HCT116 (cell line): ENCODE measurements around the gene PCMT1. TPM values are rescaled to one million over a fixed set of nuclear protein-coding genes. Genes with fewer than 3 reads are reported as not detected.

Experiments
- ATAC-seq: fragments of 200-7000 bp; cut with Tn5 transposase; 2 replicates; pipeline ENCODE4 v1.9.1; 2020; ENCODE audit warnings: mild to moderate bottlenecking, moderate library complexity
- BruUV-seq: library from RNA; stranded (reverse); fragments of 400-500 nt; replicated peaks from 2 replicates; lab custom pipeline; 2021; lab: Mats Ljungman, UMichigan
- CTCF ChIA-PET: fragments of 300-600 bp; sonication (Branson Sonifier 250); formaldehyde crosslinking; loops from one replicate; lab custom pipeline; 2021; ENCODE audit warnings: antibody characterized with exemption; lab: Charles Lee
- POLR2A ChIA-PET: fragments of 300-600, 350-600 bp; sonication (Branson Sonifier 250); formaldehyde crosslinking; loops from one replicate; lab custom pipeline; 2021; ENCODE audit warnings: antibody characterized with exemption; lab: Charles Lee
- RAD21 ChIA-PET, 2 experiments: fragments of 300-600 bp; sonication (Branson Sonifier 250); formaldehyde crosslinking; loops; one replicate each; lab custom pipeline; 2023; ENCODE audit warnings: low total read pairs in 2 of 2; ENCODE audit not compliant: uncharacterized antibody in 2 of 2, unreplicated experiment in 2 of 2, low non-redundant PET in 1 of 2; lab: Charles Lee
- DNase-seq: peaks from one replicate; pipeline ENCODE4 v3.0.0-alpha.2; 2010; ENCODE audit warnings: low read depth, low spot score
- H2AFZ ChIP-seq: fragments of 200-600 bp; shearing (Covaris generic), sonication (generic); 2 replicates; pipeline ENCODE4 v1.6.1; 2017; ENCODE audit warnings: low read depth, mixed run types, mixed read lengths, antibody characterized with exemption, low read length; ENCODE audit not compliant: poor library complexity, severe bottlenecking
- H3K27ac ChIP-seq: 2 replicates; pipeline ENCODE4 v1.5.1; 2012; ENCODE audit warnings: low read depth, low read length
- H3K27me3 ChIP-seq: fragments of 200-600 bp; sonication (generic); 2 replicates; pipeline ENCODE4 v1.6.1; 2016; ENCODE audit warnings: mixed run types, low read length, mixed read lengths; ENCODE audit not compliant: insufficient read depth
- H3K36me3 ChIP-seq, 2 experiments: fragments of 200-500 bp in 1 of 2; fragments of 200-600 bp in 1 of 2; sonication (Bioruptor generic) in 1 of 2; sonication (generic) in 1 of 2; 2 replicates each; pipeline versions ENCODE4 v1.5.1 to v1.6.1; 2014 to 2016; ENCODE audit warnings: low read length in 2 of 2, inconsistent platforms in 1 of 2, mixed read lengths in 1 of 2, mixed run types in 1 of 2; ENCODE audit not compliant: insufficient read depth in 2 of 2, control insufficient read depth in 1 of 2
- H3K4me1 ChIP-seq, 2 experiments: fragments of 200-600 bp in 1 of 2; sonication (generic) in 1 of 2; 2 replicates each; pipeline versions ENCODE4 v1.5.1 to v1.6.1; 2012 to 2017; ENCODE audit warnings: low read length in 2 of 2, inconsistent platforms in 1 of 2, mild to moderate bottlenecking in 1 of 2, mixed read lengths in 1 of 2, mixed run types in 1 of 2, moderate library complexity in 1 of 2; ENCODE audit not compliant: insufficient read depth in 2 of 2, control insufficient read depth in 1 of 2
- H3K4me2 ChIP-seq: fragments of 200-600 bp; sonication (generic); 2 replicates; pipeline ENCODE4 v1.6.1; 2017; ENCODE audit warnings: mixed run types, low read length, mixed read lengths
- H3K4me3 ChIP-seq, 2 experiments: fragments of 200-600 bp in 1 of 2; sonication (generic) in 1 of 2; replicated peaks in 1 of 2; 2 replicates each; pipeline ENCODE4 v1.5.1; 2011 to 2016; ENCODE audit warnings: low read length in 2 of 2, control low read depth in 1 of 2, low read depth in 1 of 2, mild to moderate bottlenecking in 1 of 2, mixed read lengths in 1 of 2, mixed run types in 1 of 2
- H3K79me2 ChIP-seq: fragments of 200-600 bp; sonication (generic); 2 replicates; pipeline ENCODE4 v1.6.1; 2017; ENCODE audit warnings: mild to moderate bottlenecking, mixed run types, low read length, moderate library complexity, mixed read lengths; ENCODE audit not compliant: insufficient read depth
- H3K9ac ChIP-seq: fragments of 200-600 bp; sonication (generic); 2 replicates; pipeline ENCODE4 v1.6.1; 2016; ENCODE audit warnings: low read length, mixed read lengths
- H3K9me2 ChIP-seq: fragments of 200-600 bp; sonication (generic), shearing (Covaris generic); 2 replicates; pipeline ENCODE4 v1.6.1; 2017; ENCODE audit warnings: mixed run types, mild to moderate bottlenecking, moderate library complexity; ENCODE audit not compliant: insufficient read depth
- H3K9me3 ChIP-seq, 2 experiments: fragments of 200-500 bp in 1 of 2; fragments of 200-600 bp in 1 of 2; sonication (Bioruptor generic) in 1 of 2; sonication (generic) in 1 of 2; 2 replicates each; pipeline ENCODE4 v1.6.1; 2014 to 2017; ENCODE audit warnings: low read length in 2 of 2, mixed read lengths in 2 of 2, inconsistent platforms in 1 of 2, low read depth in 1 of 2, mild to moderate bottlenecking in 1 of 2, mixed run types in 1 of 2, moderate library complexity in 1 of 2; ENCODE audit not compliant: control insufficient read depth in 1 of 2, insufficient read depth in 1 of 2
- H4K20me1 ChIP-seq: fragments of 200-600 bp; sonication (generic), shearing (Covaris generic); 2 replicates; pipeline ENCODE4 v1.6.1; 2017; ENCODE audit warnings: mixed run types, mild to moderate bottlenecking, moderate library complexity; ENCODE audit not compliant: insufficient read depth
- CBX3 ChIP-seq: IDR thresholded peaks from 2 replicates; pipeline ENCODE4 v1.6.1; 2012; ENCODE audit warnings: low read depth
- CEBPB ChIP-seq: IDR thresholded peaks from 2 replicates; pipeline ENCODE4 v1.6.1; 2012; ENCODE audit warnings: low read depth
- EGR1 ChIP-seq: IDR thresholded peaks from 2 replicates; pipeline ENCODE4 v1.6.1; 2012; ENCODE audit warnings: low read depth
- EZH2phosphoT487 ChIP-seq: fragments of 200-600 bp; IDR thresholded peaks from 2 replicates; pipeline ENCODE4 v1.6.1; 2018; ENCODE audit warnings: antibody characterized with exemption, borderline replicate concordance
- JUND ChIP-seq: IDR thresholded peaks from 2 replicates; pipeline ENCODE4 v1.6.1; 2012
- MAX ChIP-seq: IDR thresholded peaks from 2 replicates; pipeline ENCODE4 v1.6.1; 2012
- POLR2A ChIP-seq: IDR thresholded peaks from 2 replicates; pipeline ENCODE4 v1.7.0; 2011; ENCODE audit warnings: borderline replicate concordance; ENCODE audit not compliant: insufficient read depth, insufficient read length; ENCODE audit errors: extremely low read depth
- RAD21 ChIP-seq: IDR thresholded peaks from 2 replicates; pipeline ENCODE4 v1.6.1; 2012; ENCODE audit warnings: low read depth, mild to moderate bottlenecking
- SIN3A ChIP-seq: IDR thresholded peaks from 2 replicates; pipeline ENCODE4 v1.6.1; 2012; ENCODE audit warnings: low read depth
- ZFX ChIP-seq: fragments of 450-650 bp; IDR thresholded peaks from 2 replicates; pipeline ENCODE4 v1.6.1; 2017
- intact Hi-C: fragments of 100-400 bp; cut with micrococcal nuclease; formaldehyde crosslinking; loops from 2 replicates; pipeline ENCODE4 v1.10.0; 2022
- total RNA-seq: library from RNA; stranded (reverse); gene quantifications from one replicate; pipeline ENCODE4 v1.2.1, GENCODE V29; 2021; ENCODE audit not compliant: unreplicated experiment
- TF ChIP-seq, protein P1 (sequence below): IDR thresholded peaks from 2 replicates; pipeline ENCODE4 v1.6.1; 2012; ENCODE audit warnings: low read depth
- TF ChIP-seq, protein P2 (sequence below), 3 experiments: fragments of 200-600 bp in 1 of 3; sonication (generic) in 1 of 3; IDR thresholded peaks in 2 of 3; conservative IDR thresholded peaks in 1 of 3; 2 replicates each; pipeline ENCODE4 v1.5.1; 2012 to 2017; ENCODE audit warnings: low read depth in 2 of 3, low read length in 2 of 3, antibody characterized with exemption in 1 of 3, borderline replicate concordance in 1 of 3, control low read depth in 1 of 3, mild to moderate bottlenecking in 1 of 3, mixed read lengths in 1 of 3, mixed run types in 1 of 3, moderate library complexity in 1 of 3; ENCODE audit not compliant: insufficient read depth in 1 of 3

PCMT1 gene
- total RNA-seq, 1 experiment from 2014 or later: 86.9 TPM

- H2AFZ ChIP-seq: no peak overlapping the region
- no peak overlapping the region for H3K4me3 ChIP-seq
- POLR2A ChIA-PET: no interaction called here
- no peaks in the 10 kb centered on the region for H3K9me2 ChIP-seq
- H3K27ac ChIP-seq: no peak overlapping the region
- DNase-seq: no peak
- ATAC-seq: no peak
- RAD21 ChIA-PET: interaction anchor here in 1 of 2 experiments (0.7 kb wide), 1 partner anchor 25 kb away, joined by 3 read pairs; no protein-coding TSS in a partner anchor
- TF ChIP-seq MAX: no peak
- no peak for TF ChIP-seq EZH2phosphoT487
- TF ChIP-seq JUND: no peak
- TF ChIP-seq, protein P1, sequence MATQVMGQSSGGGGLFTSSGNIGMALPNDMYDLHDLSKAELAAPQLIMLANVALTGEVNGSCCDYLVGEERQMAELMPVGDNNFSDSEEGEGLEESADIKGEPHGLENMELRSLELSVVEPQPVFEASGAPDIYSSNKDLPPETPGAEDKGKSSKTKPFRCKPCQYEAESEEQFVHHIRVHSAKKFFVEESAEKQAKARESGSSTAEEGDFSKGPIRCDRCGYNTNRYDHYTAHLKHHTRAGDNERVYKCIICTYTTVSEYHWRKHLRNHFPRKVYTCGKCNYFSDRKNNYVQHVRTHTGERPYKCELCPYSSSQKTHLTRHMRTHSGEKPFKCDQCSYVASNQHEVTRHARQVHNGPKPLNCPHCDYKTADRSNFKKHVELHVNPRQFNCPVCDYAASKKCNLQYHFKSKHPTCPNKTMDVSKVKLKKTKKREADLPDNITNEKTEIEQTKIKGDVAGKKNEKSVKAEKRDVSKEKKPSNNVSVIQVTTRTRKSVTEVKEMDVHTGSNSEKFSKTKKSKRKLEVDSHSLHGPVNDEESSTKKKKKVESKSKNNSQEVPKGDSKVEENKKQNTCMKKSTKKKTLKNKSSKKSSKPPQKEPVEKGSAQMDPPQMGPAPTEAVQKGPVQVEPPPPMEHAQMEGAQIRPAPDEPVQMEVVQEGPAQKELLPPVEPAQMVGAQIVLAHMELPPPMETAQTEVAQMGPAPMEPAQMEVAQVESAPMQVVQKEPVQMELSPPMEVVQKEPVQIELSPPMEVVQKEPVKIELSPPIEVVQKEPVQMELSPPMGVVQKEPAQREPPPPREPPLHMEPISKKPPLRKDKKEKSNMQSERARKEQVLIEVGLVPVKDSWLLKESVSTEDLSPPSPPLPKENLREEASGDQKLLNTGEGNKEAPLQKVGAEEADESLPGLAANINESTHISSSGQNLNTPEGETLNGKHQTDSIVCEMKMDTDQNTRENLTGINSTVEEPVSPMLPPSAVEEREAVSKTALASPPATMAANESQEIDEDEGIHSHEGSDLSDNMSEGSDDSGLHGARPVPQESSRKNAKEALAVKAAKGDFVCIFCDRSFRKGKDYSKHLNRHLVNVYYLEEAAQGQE: no peak
- TF ChIP-seq POLR2A: no peak
- TF ChIP-seq SIN3A: no peak
- TF ChIP-seq ZFX: no peak
- TF ChIP-seq, protein P2, sequence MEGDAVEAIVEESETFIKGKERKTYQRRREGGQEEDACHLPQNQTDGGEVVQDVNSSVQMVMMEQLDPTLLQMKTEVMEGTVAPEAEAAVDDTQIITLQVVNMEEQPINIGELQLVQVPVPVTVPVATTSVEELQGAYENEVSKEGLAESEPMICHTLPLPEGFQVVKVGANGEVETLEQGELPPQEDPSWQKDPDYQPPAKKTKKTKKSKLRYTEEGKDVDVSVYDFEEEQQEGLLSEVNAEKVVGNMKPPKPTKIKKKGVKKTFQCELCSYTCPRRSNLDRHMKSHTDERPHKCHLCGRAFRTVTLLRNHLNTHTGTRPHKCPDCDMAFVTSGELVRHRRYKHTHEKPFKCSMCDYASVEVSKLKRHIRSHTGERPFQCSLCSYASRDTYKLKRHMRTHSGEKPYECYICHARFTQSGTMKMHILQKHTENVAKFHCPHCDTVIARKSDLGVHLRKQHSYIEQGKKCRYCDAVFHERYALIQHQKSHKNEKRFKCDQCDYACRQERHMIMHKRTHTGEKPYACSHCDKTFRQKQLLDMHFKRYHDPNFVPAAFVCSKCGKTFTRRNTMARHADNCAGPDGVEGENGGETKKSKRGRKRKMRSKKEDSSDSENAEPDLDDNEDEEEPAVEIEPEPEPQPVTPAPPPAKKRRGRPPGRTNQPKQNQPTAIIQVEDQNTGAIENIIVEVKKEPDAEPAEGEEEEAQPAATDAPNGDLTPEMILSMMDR (IDR thresholded peaks at IDR 0.05 in 2 of 3, conservative IDR thresholded peaks at IDR 0.05 in 1 of 3; ENCODE audit: borderline replicate concordance in 1 of 3, insufficient read depth in 1 of 3, low read depth in 2 of 3, low read length in 2 of 3): no peak
- TF ChIP-seq RAD21: no peak
- no peak for TF ChIP-seq CEBPB
- TF ChIP-seq EGR1: no peak
- no peak for TF ChIP-seq CBX3
- TF ChIP-seq, all 23 proteins: peak for 0
- no peaks in the 10 kb centered on the region for H3K9me3 ChIP-seq
- no peak overlapping the region for H3K4me2 ChIP-seq
- BruUV-seq: no TSS peak
- no peaks in the 10 kb centered on the region for H3K79me2 ChIP-seq
- H3K9ac ChIP-seq: no peak overlapping the region
- intact Hi-C loops: no loop called here
- H4K20me1 ChIP-seq: no peaks in the 10 kb centered on the region
- no peaks in the 10 kb centered on the region for H3K27me3 ChIP-seq
- H3K4me1 ChIP-seq: no peaks in the 10 kb centered on the region
- CTCF ChIA-PET: no interaction called here
- H3K36me3 ChIP-seq: peaks cover 3 to 5% of the 10 kb centered on the region in 2 experiments; a peak in 2 of 4 replicates
These were observed 60.3 kb downstream of the PCMT1 start for GRCh38 chr6:149809798-149810197.
